Epithelial cell of esophagus (primary cell): ENCODE results near the gene BRF1.

Experiments
- DNase-seq: peaks from one replicate; pipeline ENCODE4 v3.0.0; 2010; ENCODE audit warnings: low read depth
- H3K4me3 ChIP-seq: 2 replicates; pipeline ENCODE4 v1.5.1; 2011; ENCODE audit warnings: mild to moderate bottlenecking, low read length, control low read depth
- CTCF ChIP-seq: IDR thresholded peaks from 2 replicates; pipeline ENCODE4 v1.5.1; 2011; ENCODE audit warnings: low read depth, mild to moderate bottlenecking, low read length, control low read depth, inconsistent platforms; ENCODE audit not compliant: insufficient read depth; ENCODE audit errors: missing control alignments

BRF1 gene

GRCh38 chr14:105275267-105275946 lies 25.4 kb downstream of the BRF1 start:
- DNase-seq = no peak
- TF ChIP-seq CTCF = no peak
- no peak overlapping the region for H3K4me3 ChIP-seq

- no peak for TF ChIP-seq CTCF
- DNase-seq = no peak
- H3K4me3 ChIP-seq = no peak overlapping the region
These were observed 26.2 kb downstream of the BRF1 start for GRCh38 chr14:105274637-105275036.

GRCh38 chr14:105273062-105273461 lies 27.7 kb downstream of the BRF1 start:
- H3K4me3 ChIP-seq = no peak overlapping the region
- TF ChIP-seq CTCF = no peak
- DNase-seq = peak; percentile 69

GRCh38 chr14:105272623-105273022 lies 28.2 kb downstream of the BRF1 start:
- TF ChIP-seq CTCF = no peak
- H3K4me3 ChIP-seq = no peak overlapping the region
- DNase-seq = no peak

- no peak overlapping the region for H3K4me3 ChIP-seq
- no peak for TF ChIP-seq CTCF
- DNase-seq = no peak
These were observed 29.4 kb downstream of the BRF1 start for GRCh38 chr14:105271224-105271890.

- no peak for TF ChIP-seq CTCF
- no peak for DNase-seq
- no peak overlapping the region for H3K4me3 ChIP-seq
These were observed 31.4 kb downstream of the BRF1 start for GRCh38 chr14:105269405-105269804.
